GM19099 (cell line): ENCODE data around the gene MGME1.

Experiments
- POLR2A ChIP-seq: IDR thresholded peaks from 3 replicates; pipeline ENCODE4 v1.6.1; 2011; ENCODE audit warnings: low read depth; ENCODE audit not compliant: insufficient read length; ENCODE audit errors: extremely low read depth

MGME1 gene

GRCh38 chr20:18011951-18012645 lies 43.3 kb downstream of the MGME1 start:
- no peak for TF ChIP-seq POLR2A

GRCh38 chr20:18012901-18013300 lies 44.1 kb downstream of the MGME1 start:
- no peak for TF ChIP-seq POLR2A

- TF ChIP-seq POLR2A: no peak
Measured at GRCh38 chr20:18014411-18014810, 45.6 kb downstream of the MGME1 start.

GRCh38 chr20:18016772-18017171 lies 48.0 kb downstream of the MGME1 start:
- no peak for TF ChIP-seq POLR2A

- no peak for TF ChIP-seq POLR2A
Measured at GRCh38 chr20:18018100-18018499, 49.3 kb downstream of the MGME1 start.

- TF ChIP-seq POLR2A: no peak
Measured at GRCh38 chr20:18019068-18019467, 50.2 kb downstream of the MGME1 start.

GRCh38 chr20:18020931-18021330 lies 52.1 kb downstream of the MGME1 start:
- no peak for TF ChIP-seq POLR2A

GRCh38 chr20:18024606-18025127 lies 55.8 kb downstream of the MGME1 start:
- TF ChIP-seq POLR2A: no peak

GRCh38 chr20:18030020-18030419 lies 61.2 kb downstream of the MGME1 start:
- no peak for TF ChIP-seq POLR2A

- TF ChIP-seq POLR2A: no peak
Measured at GRCh38 chr20:18031050-18031449, 62.2 kb downstream of the MGME1 start.

- no peak for TF ChIP-seq POLR2A
Measured at GRCh38 chr20:18031888-18032509, 63.2 kb downstream of the MGME1 start.

- no peak for TF ChIP-seq POLR2A
Measured at GRCh38 chr20:18032977-18033892, 64.4 kb downstream of the MGME1 start.

GRCh38 chr20:18034039-18034438 lies 65.2 kb downstream of the MGME1 start:
- no peak for TF ChIP-seq POLR2A

GRCh38 chr20:18039063-18039462 lies 70.2 kb downstream of the MGME1 start:
- TF ChIP-seq POLR2A: no peak
